Osteoblast (primary cell): Measurements from ENCODE around the gene MMRN2. TPM values are rescaled to one million over a fixed set of nuclear protein-coding genes. Genes with fewer than 3 reads are reported as not detected.
"Not testable (repeated sequence)": the region's sequence is repeated elsewhere in the genome, so short reads cannot be mapped to it uniquely, and the experiment has no call there.

Experiments used
- DNase-seq: peaks from one replicate; pipeline ENCODE4 v3.0.0; 2011; ENCODE audit warnings: low spot score, mixed read lengths; ENCODE audit not compliant: insufficient read length; ENCODE audit errors: missing footprints
- H2AFZ ChIP-seq: 2 replicates; pipeline ENCODE4 v1.6.0; 2011; ENCODE audit warnings: mild to moderate bottlenecking, low read length
- H3K27ac ChIP-seq: 2 replicates; pipeline ENCODE4 v1.5.1; 2011; ENCODE audit warnings: mild to moderate bottlenecking, low read depth, low read length, moderate library complexity
- H3K27me3 ChIP-seq: 2 replicates; pipeline ENCODE4 v1.6.0; 2012; ENCODE audit warnings: mild to moderate bottlenecking, control low read depth, inconsistent platforms, low read length, moderate library complexity; ENCODE audit not compliant: insufficient read depth
- H3K36me3 ChIP-seq: 2 replicates; pipeline ENCODE4 v1.5.1; 2011; ENCODE audit warnings: mild to moderate bottlenecking, low read length, control low read depth, moderate library complexity; ENCODE audit not compliant: insufficient read depth
- H3K4me1 ChIP-seq: 2 replicates; pipeline ENCODE4 v1.5.1; 2011; ENCODE audit warnings: mild to moderate bottlenecking, low read length, control low read depth, moderate library complexity; ENCODE audit not compliant: insufficient read depth
- H3K4me2 ChIP-seq: 2 replicates; pipeline ENCODE4 v1.6.0; 2011; ENCODE audit warnings: mild to moderate bottlenecking, low read length; ENCODE audit not compliant: insufficient read depth
- H3K4me3 ChIP-seq: fragments of 200-600 bp; sonication (generic); 3 replicates; pipeline ENCODE4 v1.5.1; 2012; ENCODE audit warnings: mild to moderate bottlenecking, low read length, inconsistent platforms; ENCODE audit not compliant: insufficient read depth
- H3K79me2 ChIP-seq: 2 replicates; pipeline ENCODE4 v1.6.0; 2012; ENCODE audit warnings: mild to moderate bottlenecking, low read length, control low read depth, inconsistent platforms; ENCODE audit not compliant: insufficient read depth
- H3K9me3 ChIP-seq: 2 replicates; pipeline ENCODE4 v1.5.1; 2011; ENCODE audit warnings: low read depth, low read length, control low read depth
- H4K20me1 ChIP-seq: 2 replicates; pipeline ENCODE4 v1.6.0; 2012; ENCODE audit warnings: mild to moderate bottlenecking, low read length, control low read depth; ENCODE audit not compliant: insufficient read depth
- total RNA-seq: library from RNA; depleted of rRNA; stranded (reverse); fragments of >200 nt; gene quantifications from 2 replicates; pipeline ENCODE4 v1.2.3, GENCODE V29; 2012
- TF ChIP-seq, protein P1 (sequence below): IDR thresholded peaks from 2 replicates; pipeline ENCODE4 v1.5.1; 2011; ENCODE audit warnings: mild to moderate bottlenecking, low read depth, low read length, moderate library complexity; ENCODE audit errors: extremely low read depth

Gene MMRN2
- total RNA-seq, 1 donor: 1.1 TPM

DNA sequence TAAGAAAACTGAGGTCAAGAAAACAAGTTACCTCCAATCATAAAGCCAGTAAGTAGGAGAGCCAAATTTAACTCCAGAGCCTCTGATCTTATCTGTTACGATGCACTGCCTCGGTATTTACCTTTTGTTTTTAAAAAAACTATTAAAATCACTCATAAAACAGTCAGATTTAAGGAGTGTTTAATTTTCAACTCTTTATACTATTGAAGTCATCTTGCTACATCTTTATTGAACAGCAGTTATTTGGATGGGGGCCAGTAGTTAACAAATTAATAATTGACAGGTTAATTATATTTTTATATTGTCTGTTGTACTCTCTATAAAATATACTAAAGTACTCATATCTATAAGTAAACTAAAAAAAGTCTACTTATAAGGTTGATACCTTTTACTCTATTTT, 35.5 kb upstream of the MMRN2 start:
- DNase-seq: no peak
- Histone ChIP-seq H2AFZ (no peak overlapping the region), H4K20me1 (no peaks in the 10 kb centered on the region), H3K4me3 (no peak overlapping the region), H3K27ac (no peak overlapping the region), H3K79me2 (no peaks in the 10 kb centered on the region), H3K9me3 (no peaks in the 10 kb centered on the region), H3K4me2 (no peak overlapping the region), H3K36me3 (no peaks in the 10 kb centered on the region), H3K4me1 (no peaks in the 10 kb centered on the region), H3K27me3 (peaks cover 7% of the 10 kb centered on the region)
- TF ChIP-seq, protein P1, sequence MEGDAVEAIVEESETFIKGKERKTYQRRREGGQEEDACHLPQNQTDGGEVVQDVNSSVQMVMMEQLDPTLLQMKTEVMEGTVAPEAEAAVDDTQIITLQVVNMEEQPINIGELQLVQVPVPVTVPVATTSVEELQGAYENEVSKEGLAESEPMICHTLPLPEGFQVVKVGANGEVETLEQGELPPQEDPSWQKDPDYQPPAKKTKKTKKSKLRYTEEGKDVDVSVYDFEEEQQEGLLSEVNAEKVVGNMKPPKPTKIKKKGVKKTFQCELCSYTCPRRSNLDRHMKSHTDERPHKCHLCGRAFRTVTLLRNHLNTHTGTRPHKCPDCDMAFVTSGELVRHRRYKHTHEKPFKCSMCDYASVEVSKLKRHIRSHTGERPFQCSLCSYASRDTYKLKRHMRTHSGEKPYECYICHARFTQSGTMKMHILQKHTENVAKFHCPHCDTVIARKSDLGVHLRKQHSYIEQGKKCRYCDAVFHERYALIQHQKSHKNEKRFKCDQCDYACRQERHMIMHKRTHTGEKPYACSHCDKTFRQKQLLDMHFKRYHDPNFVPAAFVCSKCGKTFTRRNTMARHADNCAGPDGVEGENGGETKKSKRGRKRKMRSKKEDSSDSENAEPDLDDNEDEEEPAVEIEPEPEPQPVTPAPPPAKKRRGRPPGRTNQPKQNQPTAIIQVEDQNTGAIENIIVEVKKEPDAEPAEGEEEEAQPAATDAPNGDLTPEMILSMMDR: no peak

DNA sequence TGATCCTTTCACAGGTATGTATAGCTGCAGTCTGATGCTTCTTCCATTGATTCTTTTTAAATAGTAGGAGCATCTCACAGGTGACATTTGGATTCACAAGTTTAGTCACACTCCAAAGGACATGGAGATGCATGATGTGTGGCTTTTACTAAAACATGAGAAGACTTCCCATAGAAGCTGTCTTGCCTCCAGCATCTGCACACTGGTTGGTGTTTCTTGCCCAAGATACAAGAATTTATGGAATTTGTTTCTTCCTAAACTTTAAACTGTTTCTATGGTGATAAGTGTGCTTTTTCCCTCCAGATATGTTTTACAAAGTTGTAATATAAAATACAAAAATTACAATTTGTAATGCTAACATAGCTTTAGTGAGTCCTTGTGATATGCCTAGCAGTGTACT, 35.0 kb upstream of the MMRN2 start:
- TF ChIP-seq, protein P1: no peak

DNA sequence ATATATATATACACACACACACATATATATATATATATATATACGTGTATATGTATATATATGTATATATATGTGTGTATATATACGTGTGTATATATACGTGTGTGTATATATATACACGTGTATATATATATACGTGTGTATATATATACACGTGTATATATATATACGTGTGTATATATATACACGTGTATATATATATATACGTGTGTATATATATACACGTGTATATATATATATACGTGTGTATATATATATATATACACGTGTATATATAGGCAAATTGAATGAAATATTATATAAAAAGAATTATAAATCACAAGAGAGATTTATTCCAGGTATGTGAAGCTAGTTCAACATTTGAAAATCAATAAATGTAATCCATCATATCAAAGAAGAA, 33.9 kb upstream of the MMRN2 start:
- H4K20me1 ChIP-seq, H3K4me3 ChIP-seq, H3K4me2 ChIP-seq, H3K36me3 ChIP-seq, H2AFZ ChIP-seq, H3K9me3 ChIP-seq, H3K27me3 ChIP-seq, H3K4me1 ChIP-seq, DNase-seq, H3K27ac ChIP-seq, H3K79me2 ChIP-seq: not testable (repeated sequence)

More for the DNA sequence above, 35.0 kb upstream of the MMRN2 start:
- Histone ChIP-seq H3K4me2 (no peak overlapping the region), H3K36me3 (no peaks in the 10 kb centered on the region), H4K20me1 (no peaks in the 10 kb centered on the region), H2AFZ (no peak overlapping the region), H3K79me2 (no peaks in the 10 kb centered on the region), H3K4me1 (no peaks in the 10 kb centered on the region), H3K4me3 (no peak overlapping the region), H3K9me3 (no peaks in the 10 kb centered on the region), H3K27me3 (peaks cover 7% of the 10 kb centered on the region), H3K27ac (no peak overlapping the region)
- no peak for DNase-seq

DNA sequence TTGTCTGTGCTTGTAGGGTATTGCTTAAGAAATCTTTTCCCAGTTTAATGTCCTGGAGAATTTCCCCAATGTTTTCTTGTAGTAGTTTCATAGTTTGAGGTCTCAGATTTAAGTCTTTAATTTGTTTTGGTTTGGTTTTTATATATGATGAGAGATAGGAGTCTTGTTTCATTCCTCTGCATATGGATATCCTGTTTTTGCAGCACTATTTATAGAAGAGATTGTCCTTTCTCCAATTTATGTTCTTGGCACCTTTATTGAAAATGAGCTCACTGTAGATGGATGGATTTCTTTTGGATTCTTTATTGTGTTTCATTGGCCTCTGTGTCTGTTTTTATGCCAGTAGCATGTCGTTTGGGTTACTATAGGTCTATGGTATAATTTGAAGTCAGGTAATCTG, 31.1 kb upstream of the MMRN2 start:
- TF ChIP-seq, protein P1: no peak
- H2AFZ ChIP-seq: no peak overlapping the region

DNA sequence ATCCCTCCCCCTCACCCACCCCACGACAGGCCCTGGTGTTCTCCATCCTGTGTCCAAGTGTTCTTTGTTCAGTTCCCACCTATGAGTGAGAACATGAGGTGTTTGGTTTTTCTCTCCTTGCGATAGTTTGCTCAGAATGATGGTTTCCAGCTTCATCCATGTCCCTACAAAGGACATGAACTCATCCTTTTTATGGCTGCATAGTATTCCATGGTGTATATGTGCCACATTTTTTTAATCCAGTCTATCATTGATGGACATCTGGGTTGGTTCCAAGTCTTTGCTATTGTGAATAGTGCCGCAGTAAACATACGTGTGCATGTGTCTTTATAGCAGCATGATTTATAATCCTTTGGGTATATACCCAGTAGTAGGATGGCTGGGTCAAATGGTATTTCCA, 27.1 kb upstream of the MMRN2 start:
- H4K20me1 ChIP-seq, H3K27ac ChIP-seq, H3K36me3 ChIP-seq, H3K9me3 ChIP-seq, H3K27me3 ChIP-seq, H3K4me2 ChIP-seq, DNase-seq, H2AFZ ChIP-seq, H3K4me3 ChIP-seq, H3K79me2 ChIP-seq: not testable (repeated sequence)
- peaks cover 13% of the 10 kb centered on the region for H3K4me1 ChIP-seq

More for the DNA sequence above, 31.1 kb upstream of the MMRN2 start:
- H3K27ac ChIP-seq: no peak overlapping the region
- H3K4me3 ChIP-seq: no peak overlapping the region
- DNase-seq: no peak
- no peaks in the 10 kb centered on the region for H4K20me1 ChIP-seq
- H3K79me2 ChIP-seq: no peaks in the 10 kb centered on the region
- H3K36me3 ChIP-seq: no peaks in the 10 kb centered on the region
- no peak overlapping the region for H3K4me2 ChIP-seq
- H3K27me3 ChIP-seq: peaks cover 7% of the 10 kb centered on the region
- H3K4me1 ChIP-seq: no peaks in the 10 kb centered on the region
- no peaks in the 10 kb centered on the region for H3K9me3 ChIP-seq
